HG03196 (cell line): Measurements from ENCODE around the gene UAP1L1.

Experiments used
- ATAC-seq: cut with Tn5 transposase; IDR thresholded peaks from one replicate; pipeline ENCODE4 v1.9.1; 2021; ENCODE audit not compliant: unreplicated experiment

Gene UAP1L1

DNA sequence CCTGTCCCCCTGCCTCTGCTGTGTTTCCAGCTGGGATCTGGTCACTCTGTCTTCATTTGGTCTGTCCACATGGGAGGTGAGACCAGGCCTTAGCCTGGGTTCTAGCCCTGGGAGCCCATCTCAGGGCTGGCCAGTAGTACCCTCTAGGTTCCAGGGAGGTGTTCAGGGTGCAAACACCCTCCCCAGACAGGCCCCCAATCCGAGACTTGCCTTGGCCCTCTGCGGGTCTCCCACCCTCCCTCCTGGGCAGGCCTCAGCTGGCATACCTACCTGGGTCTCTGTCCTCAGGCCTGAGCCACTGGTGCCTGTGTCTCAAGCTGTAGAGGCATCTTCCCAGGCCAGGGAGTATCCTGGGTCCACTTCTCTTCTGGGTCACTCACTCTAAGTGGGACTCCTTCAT lies 6.0 kb upstream of the UAP1L1 start:
- no peak for ATAC-seq

DNA sequence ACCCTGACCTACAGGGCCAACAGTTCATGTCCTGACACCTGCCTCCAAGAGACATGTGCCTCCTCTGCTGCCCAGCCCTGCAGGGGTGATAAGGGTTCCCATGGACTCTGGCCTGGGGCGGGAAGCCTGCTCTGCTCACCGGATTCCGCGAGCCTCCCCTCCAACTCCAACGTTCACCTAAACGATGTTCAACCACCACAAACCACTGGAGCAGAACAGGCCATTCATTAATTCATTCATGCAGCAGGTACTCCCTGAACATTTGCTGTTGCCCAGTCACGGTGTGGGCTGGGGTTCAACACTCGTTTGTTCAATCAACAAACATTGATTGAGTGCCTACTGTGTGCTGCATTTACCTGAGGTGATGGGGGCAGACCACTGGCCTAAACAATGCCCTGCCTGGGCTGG lies 3.3 kb upstream of the UAP1L1 start:
- no peak for ATAC-seq

GRCh38 chr9:137074657-137075274 lies 2.6 kb upstream of the UAP1L1 start:
- ATAC-seq, result no peak

DNA sequence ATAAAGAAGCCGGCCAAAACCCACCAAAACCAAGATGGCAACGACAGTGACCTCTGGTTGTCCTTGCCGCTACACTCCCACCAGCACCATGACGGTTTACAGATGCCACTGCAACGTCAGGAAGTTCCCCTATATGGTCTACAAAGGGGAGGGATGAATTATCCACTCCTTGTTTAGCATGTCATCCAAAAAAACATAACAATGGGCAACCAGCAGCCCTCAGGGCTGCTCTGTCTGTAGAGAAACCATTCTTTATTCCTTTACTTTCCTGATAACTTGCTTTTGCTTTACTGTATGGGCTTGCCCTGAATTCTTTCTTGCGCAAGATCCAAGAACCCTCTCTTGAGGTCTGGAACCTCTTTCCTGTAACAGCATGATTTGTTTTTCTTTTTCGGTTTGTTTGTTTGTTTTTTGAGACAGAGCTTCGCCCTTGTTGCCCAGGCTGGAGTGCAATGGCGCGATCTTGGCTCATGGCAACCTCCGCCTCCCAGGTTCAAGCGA lies 2.0 kb upstream of the UAP1L1 start:
- ATAC-seq, result no peak

GRCh38 chr9:137076636-137077009 lies 694 bp upstream of the UAP1L1 start:
- no peak for ATAC-seq

- ATAC-seq, result peak; percentile 20
Measured at GRCh38 chr9:137077758-137078693, 709 bp downstream of the UAP1L1 start.

DNA sequence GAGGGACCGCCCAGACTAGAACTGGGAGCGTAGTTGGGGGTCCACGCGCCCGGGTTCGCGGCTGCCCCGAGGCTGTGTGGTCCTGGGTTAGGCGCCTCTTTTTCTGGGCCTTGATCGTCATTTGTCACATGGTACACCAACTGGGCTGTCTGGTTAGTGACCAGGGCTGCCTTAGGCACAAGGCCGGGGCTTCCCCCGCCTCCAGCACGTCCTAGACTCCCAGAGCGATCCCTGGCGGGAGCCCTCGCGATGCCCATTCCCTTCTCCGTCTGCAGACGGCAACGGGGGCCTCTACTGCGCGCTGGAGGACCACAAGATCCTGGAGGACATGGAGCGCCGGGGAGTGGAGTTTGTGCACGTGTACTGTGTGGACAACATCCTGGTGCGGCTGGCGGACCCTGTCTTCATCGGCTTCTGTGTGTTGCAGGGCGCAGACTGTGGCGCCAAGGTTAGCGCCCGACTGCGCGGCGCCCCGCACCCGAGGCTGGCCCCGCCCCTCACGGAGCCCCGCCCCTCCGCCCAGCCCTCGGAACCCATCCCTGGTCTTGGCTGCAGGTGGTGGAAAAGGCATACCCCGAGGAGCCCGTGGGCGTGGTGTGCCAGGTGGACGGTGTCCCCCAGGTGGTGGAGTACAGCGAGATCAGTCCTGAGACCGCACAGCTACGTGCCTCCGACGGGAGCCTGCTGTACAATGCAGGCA lies 1.5 kb downstream of the UAP1L1 start:
- ATAC-seq, result no peak

DNA sequence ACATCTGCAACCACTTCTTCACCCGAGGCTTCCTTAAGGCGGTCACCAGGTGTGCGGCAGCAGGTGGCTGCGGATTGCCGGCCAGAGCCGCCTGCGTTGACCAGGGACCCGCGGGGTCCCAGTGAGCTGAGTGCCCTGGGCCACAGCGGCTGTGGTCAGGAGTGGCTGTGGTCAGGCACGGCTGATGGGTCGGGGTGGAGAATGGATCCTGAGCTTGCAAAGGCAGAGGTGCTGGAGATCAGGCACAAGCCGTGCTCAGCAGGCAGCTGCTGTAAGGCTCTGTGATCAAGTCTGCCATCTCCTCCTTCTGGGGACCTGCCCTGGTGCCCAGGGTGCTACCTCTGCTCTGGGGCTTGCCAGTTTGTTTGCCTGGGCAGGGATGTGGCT lies 2.1 kb downstream of the UAP1L1 start:
- ATAC-seq, result no peak

- ATAC-seq, result no peak
Measured at GRCh38 chr9:137080260-137081122, 3.2 kb downstream of the UAP1L1 start.

- no peak for ATAC-seq
Measured at GRCh38 chr9:137082222-137082924, 5.1 kb downstream of the UAP1L1 start.

DNA sequence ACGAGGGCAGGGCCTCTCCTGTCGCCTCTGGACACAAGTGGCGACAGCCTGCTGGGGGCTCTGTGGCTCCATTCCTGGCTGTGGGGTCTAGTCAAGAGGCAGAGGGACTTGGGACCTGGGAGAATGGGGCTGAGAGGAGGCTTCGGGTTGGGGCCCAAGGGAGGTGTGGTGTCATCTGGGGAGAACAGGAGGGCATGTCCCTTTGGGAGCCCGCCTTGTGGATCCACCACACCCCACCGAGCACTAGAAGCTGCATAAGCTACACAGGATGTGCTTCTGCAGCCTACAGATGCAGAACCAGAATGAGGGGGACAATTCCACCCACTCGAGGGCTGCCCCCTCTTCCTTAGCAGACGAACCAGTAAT lies 5.6 kb downstream of the UAP1L1 start:
- ATAC-seq, result no peak

GRCh38 chr9:137083394-137084004 lies 6.2 kb downstream of the UAP1L1 start:
- no peak for ATAC-seq

- no peak for ATAC-seq
Measured at GRCh38 chr9:137084526-137084925, 7.2 kb downstream of the UAP1L1 start.

DNA sequence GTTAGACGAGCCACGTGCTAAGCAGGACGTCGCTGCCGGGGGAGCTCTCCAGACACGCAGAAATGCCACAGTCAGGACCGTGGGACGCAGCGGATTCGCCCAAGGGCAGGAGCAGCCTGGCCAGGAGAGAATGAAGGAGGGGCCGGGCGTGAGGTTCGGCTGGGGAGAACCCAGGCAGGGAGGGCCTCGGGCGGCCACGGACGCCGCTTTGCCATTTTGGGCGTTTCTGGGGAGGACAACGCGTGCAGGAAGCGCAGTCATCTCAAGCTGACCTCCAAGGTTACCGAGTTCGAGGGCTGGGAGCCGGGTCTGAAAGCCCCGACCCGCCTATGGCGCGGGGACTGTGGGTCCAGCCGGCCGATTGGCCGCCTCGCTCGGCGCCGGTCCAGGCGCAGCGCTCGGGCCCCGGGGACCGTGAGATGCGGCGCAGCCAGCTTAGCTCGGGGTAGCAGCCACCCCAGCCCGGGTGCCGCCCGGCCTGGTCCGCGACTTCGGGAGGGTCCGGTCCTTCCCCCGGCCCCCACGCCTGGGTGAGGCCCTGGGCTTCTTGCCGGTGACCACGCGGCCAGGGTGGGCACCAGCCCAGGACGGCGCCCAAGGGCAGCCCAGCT lies 8.7 kb downstream of the UAP1L1 start:
- peak; percentile 6 for ATAC-seq

GRCh38 chr9:137086531-137087408 lies 9.5 kb downstream of the UAP1L1 start, which contains the start of gene MAN1B1:
Gene MAN1B1, plus strand, starts transcription at chr9:137086985. Its CDS starts 15 bp downstream, at chr9:137087000.
- ATAC-seq, result peak; percentile 71

DNA sequence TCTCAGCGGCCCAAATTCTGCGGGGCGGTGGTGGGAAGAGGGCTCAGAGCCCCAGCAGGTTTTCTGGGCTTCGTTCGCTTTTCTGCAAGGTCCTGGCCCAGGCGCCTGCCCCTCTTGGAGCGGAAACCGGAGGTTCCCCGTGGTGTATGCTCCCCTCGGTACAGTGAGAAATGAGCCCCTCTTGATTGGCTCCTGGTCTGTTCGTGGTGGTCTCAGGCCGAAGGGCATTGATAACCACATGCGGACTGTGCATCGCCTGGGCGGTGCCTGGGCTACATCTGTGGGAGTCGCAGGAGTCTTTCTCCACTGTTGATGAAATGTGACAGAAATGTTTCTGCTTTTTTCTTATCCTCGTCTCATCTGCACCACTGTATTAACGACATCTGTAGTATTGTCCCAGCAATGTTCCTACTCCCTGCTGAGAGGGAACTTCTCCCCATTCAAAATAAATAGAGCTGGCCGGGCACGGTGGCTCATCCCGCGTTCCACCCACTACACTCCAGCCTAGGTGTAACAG lies 10.2 kb downstream of the UAP1L1 start:
- peak; percentile 0 for ATAC-seq

GRCh38 chr9:137088121-137088520 lies 10.8 kb downstream of the UAP1L1 start:
- no peak for ATAC-seq
